Measurements from ENCODE around the gene CA10.

The CA10 gene

GRCh38 chr17:51951741-51952140 lies 206.8 kb downstream of the CA10 start:
- DNase-seq (ENCODE audit: low read depth in 2 of 2): peak in 1 of 2 experiments; percentile 5

- no peak for DNase-seq (ENCODE audit: low read depth in 2 of 2)
Measured at GRCh38 chr17:51948128-51948527, 210.4 kb downstream of the CA10 start.

DNA sequence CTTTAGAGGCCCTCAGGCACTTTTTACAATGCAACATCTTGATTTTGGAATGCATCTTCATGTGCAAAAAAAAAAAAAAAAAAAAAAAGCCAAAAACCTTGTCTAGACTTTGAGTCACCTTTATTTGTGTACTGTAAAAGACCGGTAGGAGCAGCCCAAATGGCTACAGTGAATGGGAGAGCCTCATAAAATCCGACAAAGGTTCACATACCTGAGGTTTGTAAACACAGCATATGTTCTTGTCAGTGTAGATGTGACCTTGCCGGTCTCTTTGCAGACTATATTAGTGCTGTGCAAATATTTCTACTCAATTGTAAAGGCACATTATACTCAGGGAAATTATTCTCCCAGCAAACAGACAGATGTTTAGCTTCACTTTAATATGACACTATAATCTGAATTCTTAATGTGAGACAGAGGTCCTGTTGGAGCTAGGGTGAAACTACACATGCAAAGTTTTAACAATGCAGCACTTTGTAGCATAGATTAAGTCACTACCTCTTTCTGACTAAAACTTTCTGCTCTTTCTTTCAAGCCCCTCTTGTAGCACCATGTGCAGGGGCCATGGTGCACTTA lies 211.3 kb downstream of the CA10 start:
- DNase-seq (ENCODE audit: low read depth in 2 of 2): no peak

DNA sequence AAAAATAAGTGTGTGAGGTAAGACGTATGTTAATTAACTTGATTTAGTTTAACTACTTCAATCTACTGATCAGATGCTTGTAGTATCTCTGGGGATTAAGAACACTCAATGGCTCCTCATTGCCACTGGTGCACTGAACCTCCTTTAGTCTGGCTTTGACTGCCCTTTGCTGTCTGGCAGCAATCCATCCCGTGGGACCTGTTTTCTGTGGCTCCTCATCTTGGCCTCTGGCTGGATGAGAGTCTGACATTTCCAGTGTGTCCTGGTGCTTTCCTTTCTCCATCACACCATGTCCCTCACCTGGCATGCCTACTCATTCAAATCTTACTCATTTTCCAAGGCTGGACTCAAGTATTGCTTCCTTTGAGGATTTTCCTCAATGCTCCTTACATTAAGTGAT lies 212.2 kb downstream of the CA10 start:
- DNase-seq (ENCODE audit: low read depth in 2 of 2): no peak

DNA sequence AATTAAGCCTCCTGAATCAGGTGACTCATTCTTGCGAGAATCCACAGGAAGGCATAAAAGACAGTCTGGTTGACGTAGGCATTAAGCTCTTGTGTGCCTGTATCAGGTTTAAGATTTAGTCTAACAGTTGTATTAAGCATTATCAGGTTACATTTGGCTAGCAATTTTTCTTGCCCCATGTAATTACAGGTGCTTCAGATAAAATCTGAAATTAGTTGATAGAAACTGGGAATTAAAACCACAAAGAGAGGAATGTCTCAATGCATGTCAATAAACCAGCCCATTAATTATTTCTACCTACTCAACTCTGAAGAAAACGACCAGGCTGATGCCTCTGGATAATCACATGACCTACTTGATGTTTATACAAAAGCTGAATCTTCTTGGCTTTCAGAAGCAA lies 217.2 kb downstream of the CA10 start:
- no peak for DNase-seq (ENCODE audit: low read depth in 2 of 2)

GRCh38 chr17:51937264-51937663 lies 221.2 kb downstream of the CA10 start:
- DNase-seq (ENCODE audit: low read depth in 2 of 2): no peak

- DNase-seq (ENCODE audit: low read depth in 2 of 2): no peak
Measured at GRCh38 chr17:51935477-51935876, 223.0 kb downstream of the CA10 start.

- no peak for DNase-seq (ENCODE audit: low read depth in 2 of 2)
Measured at GRCh38 chr17:51933647-51934046, 224.9 kb downstream of the CA10 start.

GRCh38 chr17:51926448-51926847 lies 232.1 kb downstream of the CA10 start:
- DNase-seq (ENCODE audit: low read depth in 2 of 2): no peak

- no peak for DNase-seq (ENCODE audit: low read depth in 2 of 2)
Measured at GRCh38 chr17:51921500-51921899, 237.0 kb downstream of the CA10 start.

GRCh38 chr17:51914577-51914976 lies 243.9 kb downstream of the CA10 start:
- no peak for DNase-seq (ENCODE audit: low read depth in 2 of 2)

DNA sequence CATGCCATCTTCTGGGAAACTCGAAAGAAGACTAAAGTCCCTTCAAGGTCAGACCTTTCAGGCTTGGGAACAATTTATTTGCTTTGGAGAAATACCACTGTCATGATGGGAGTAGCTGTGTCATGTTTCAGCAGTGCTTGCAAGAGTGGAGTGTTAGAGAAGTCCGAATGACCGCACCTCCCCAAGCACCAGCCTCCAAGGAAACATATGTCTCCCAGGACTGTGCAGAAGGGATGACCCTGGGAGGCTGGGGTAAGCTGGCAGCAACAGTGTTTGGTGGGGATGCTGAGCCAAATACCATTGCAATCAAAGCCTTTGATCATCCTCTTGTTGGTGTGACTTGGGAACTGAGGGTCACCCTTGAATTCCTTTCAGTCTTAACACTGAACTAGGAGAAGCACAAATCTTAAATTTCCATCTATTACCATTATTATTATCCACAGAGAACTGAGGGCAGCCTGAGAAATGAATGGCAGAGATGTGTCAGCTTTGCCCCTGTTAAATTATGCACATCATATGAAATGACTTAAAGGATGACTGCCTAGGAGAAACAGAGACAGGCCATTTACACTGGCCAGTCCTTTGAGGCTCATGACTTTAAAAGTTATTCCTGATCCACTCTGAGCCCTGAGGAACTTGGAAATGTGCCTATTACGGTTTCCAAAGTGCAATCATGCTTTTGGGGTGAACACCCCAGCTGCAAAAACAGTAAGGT lies 244.9 kb downstream of the CA10 start:
- DNase-seq (ENCODE audit: low read depth in 2 of 2): no peak

DNA sequence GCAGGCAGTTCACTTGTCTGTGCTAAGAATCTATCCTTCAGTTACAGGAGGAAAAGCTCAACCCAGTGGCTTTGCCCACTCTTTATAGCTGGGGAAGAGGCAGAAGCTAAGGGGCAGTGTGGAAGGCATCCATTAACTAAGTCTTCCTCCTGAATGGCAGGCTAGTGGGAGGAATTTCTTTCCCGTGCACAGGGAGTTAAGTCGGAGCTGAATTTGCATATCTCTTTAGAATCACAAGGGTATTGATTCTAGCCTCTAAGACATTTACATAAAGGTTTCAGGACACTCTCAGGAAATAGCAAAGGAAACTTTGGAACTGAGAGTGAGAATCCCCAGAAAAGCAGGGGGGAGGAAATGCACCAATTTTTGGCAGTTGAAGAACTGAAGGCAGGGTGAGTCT lies 245.6 kb downstream of the CA10 start:
- DNase-seq (ENCODE audit: low read depth in 2 of 2): no peak

- no peak for DNase-seq (ENCODE audit: low read depth in 2 of 2)
Measured at GRCh38 chr17:51911237-51911636, 247.3 kb downstream of the CA10 start.

DNA sequence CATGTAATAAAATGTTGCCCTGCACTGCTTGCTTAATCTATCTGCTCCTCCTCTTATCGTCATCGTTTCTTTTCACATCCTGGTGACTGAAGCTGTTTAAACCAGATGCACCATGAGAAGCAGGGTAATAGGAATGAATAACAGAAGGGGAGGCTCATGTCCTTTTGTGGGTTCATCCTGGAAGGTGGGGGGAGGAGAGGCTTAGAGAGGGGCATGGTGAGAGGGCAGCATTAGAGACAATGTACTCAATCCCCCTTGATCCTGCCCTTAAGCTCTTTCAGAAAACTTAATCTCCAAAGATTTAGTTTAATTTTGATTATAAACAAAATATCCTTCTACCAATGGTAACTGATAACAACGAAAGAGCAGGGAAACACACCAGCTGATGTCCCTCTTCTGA lies 248.5 kb downstream of the CA10 start:
- DNase-seq (ENCODE audit: low read depth in 2 of 2): no peak

- no peak for DNase-seq (ENCODE audit: low read depth in 2 of 2)
Measured at GRCh38 chr17:51908841-51909537, 249.5 kb downstream of the CA10 start.

GRCh38 chr17:51907041-51907440 lies 251.5 kb downstream of the CA10 start:
- DNase-seq (ENCODE audit: low read depth in 2 of 2): no peak

- no peak for DNase-seq (ENCODE audit: low read depth in 2 of 2)
Measured at GRCh38 chr17:51904379-51904778, 254.1 kb downstream of the CA10 start.

DNA sequence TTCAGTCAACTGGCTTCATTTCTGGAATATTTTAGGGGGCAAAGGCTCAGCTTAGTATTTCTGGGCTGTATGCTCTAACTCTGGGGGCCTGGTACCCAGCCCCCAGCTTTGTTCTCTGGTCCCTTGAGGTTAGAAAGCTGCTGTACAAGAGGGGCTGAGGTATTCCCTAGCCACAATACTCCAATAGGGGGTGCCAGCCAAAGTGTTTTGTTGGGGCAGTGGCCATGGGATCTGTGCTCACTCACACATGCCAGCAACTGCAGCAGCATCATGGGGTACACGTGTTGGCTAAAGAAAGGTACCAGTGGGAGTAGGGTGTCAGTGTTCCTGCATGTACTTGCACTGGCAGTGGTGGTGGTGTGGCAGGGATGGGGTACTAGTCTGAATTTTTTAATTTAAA lies 257.3 kb downstream of the CA10 start:
- DNase-seq (ENCODE audit: low read depth in 2 of 2): no peak

- DNase-seq (ENCODE audit: low read depth in 2 of 2): no peak
Measured at GRCh38 chr17:51891936-51892335, 266.6 kb downstream of the CA10 start.

GRCh38 chr17:51890710-51891109 lies 267.8 kb downstream of the CA10 start:
- DNase-seq (ENCODE audit: low read depth in 2 of 2): no peak

GRCh38 chr17:51888816-51889215 lies 269.7 kb downstream of the CA10 start:
- DNase-seq (ENCODE audit: low read depth in 2 of 2): no peak

GRCh38 chr17:51876986-51877385 lies 281.5 kb downstream of the CA10 start:
- DNase-seq (ENCODE audit: low read depth in 2 of 2): no peak

Data from fibroblast of skin of left quadriceps (primary cell).